Testis (tissue), 3 donors: ENCODE results near the gene GPR158. TPM values are rescaled to one million over a fixed set of nuclear protein-coding genes. Genes with fewer than 3 reads are reported as not detected.

Source experiments
- DNase-seq: peaks from one replicate; pipeline ENCODE4 v3.0.0-alpha.2; 2019
- H3K27ac ChIP-seq, 2 donors: fragments of 200-600 bp; sonication (generic); one replicate each; pipeline ENCODE4 v1.5.1; 2019
- H3K27me3 ChIP-seq: fragments of 200-600 bp; sonication (generic); one replicate; pipeline ENCODE4 v1.5.1; 2019
- H3K36me3 ChIP-seq: fragments of 200-600 bp; sonication (generic); one replicate; pipeline ENCODE4 v1.5.1; 2017; ENCODE audit warnings: low read depth; ENCODE audit errors: missing control alignments
- H3K4me1 ChIP-seq: fragments of 200-600 bp; sonication (generic); one replicate; pipeline ENCODE4 v1.5.1; 2019
- H3K4me3 ChIP-seq, 2 donors: fragments of 200-600 bp; sonication (generic); one replicate each; pipeline ENCODE4 v1.5.1; 2017 to 2019
- H3K9me3 ChIP-seq: fragments of 200-600 bp; sonication (generic); one replicate; pipeline ENCODE4 v1.5.1; 2017
- POLR2A ChIP-seq: fragments of 450-650 bp; IDR thresholded peaks from one replicate; pipeline ENCODE4 v1.6.1; 2017; ENCODE audit warnings: antibody characterized with exemption, mild to moderate bottlenecking, moderate library complexity
- WGBS, 2 donors: methylation state at CpG; one replicate each; pipeline ENCODE4 v1.1.5; 2018; 5-methylcytosine and 5-hydroxymethylcytosine counted together
- intact Hi-C: fragments of 100-400 bp; cut with DNase I; formaldehyde crosslinking; loops from one replicate; pipeline ENCODE4 v1.15.1; 2023; ENCODE audit warnings: low total_unique reads
- polyA plus RNA-seq: library from polyadenylated mRNA; stranded (reverse); fragments of 350-450 nt; fragmentation: Illumina TruSeq; extraction: RNeasy Lipid Tissue Mini Kit (QIAGEN cat#74804); gene quantifications from one replicate; pipeline ENCODE4 v1.2.3, GENCODE V29; 2014; ENCODE audit warnings: low read depth, low replicate concordance; ENCODE audit not compliant: insufficient read depth
- total RNA-seq, 2 donors: library from RNA; depleted of rRNA; stranded (reverse); fragments of >200 nt; gene quantifications; one replicate each; pipeline ENCODE4 v1.2.3, GENCODE V29; 2016
- TF ChIP-seq, protein P1 (sequence below), 3 experiments: fragments of 450-650 bp in 2 of 3; fragments of 200-600 bp in 1 of 3; sonication (generic) in 1 of 3; IDR thresholded peaks; one replicate each; pipeline ENCODE4 v1.5.1; 2016 to 2019; ENCODE audit warnings: antibody characterized with exemption in 3 of 3, mild to moderate bottlenecking in 2 of 3, moderate library complexity in 1 of 3

Gene GPR158
- total and polyA plus RNA-seq, 3 donors from 2014 or later, result 1.9 to 2.5 (median 2.0) TPM

- Histone ChIP-seq H3K36me3 (no peaks in the 10 kb centered on the region), H3K4me1 (no peaks in the 10 kb centered on the region), H3K4me3 (no peak overlapping the region), H3K27me3 (no peaks in the 10 kb centered on the region), H3K27ac (no peak overlapping the region), H3K9me3 (no peaks in the 10 kb centered on the region)
- TF ChIP-seq POLR2A, result no peak
- TF ChIP-seq, protein P1, sequence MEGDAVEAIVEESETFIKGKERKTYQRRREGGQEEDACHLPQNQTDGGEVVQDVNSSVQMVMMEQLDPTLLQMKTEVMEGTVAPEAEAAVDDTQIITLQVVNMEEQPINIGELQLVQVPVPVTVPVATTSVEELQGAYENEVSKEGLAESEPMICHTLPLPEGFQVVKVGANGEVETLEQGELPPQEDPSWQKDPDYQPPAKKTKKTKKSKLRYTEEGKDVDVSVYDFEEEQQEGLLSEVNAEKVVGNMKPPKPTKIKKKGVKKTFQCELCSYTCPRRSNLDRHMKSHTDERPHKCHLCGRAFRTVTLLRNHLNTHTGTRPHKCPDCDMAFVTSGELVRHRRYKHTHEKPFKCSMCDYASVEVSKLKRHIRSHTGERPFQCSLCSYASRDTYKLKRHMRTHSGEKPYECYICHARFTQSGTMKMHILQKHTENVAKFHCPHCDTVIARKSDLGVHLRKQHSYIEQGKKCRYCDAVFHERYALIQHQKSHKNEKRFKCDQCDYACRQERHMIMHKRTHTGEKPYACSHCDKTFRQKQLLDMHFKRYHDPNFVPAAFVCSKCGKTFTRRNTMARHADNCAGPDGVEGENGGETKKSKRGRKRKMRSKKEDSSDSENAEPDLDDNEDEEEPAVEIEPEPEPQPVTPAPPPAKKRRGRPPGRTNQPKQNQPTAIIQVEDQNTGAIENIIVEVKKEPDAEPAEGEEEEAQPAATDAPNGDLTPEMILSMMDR (IDR thresholded peaks at IDR 0.05), result no peak
- DNase-seq, result no peak
- WGBS, 2 donors, result 83 to 87% methylated on average over 5 of the region's 5 CpGs
- intact Hi-C loops, result no loop called here
Observed at GRCh38 chr10:25498645-25499044, 323.8 kb downstream of the GPR158 start.

DNA sequence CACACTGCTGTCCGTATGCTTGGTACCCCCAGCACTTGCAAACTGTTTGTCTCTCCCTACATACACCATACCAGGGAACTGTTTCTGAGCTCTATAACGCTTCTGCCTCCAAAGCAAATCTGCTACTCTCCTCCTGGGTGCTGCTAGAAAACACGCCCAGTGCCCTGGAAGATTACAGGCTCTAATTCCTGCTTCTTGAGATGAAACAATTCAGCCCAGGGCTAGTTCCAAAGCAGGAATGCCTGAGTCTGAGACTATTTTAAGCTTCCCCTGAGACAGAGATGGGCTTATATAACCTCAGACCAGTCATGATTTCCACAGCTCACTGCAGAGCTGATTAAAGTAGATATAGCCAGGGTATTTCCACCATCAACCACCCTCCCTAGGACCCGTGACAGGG, 327.1 kb downstream of the GPR158 start:
- no peak overlapping the region for H3K27ac ChIP-seq
- no peaks in the 10 kb centered on the region for H3K4me1 ChIP-seq
- no peaks in the 10 kb centered on the region for H3K27me3 ChIP-seq
- H3K36me3 ChIP-seq, result no peaks in the 10 kb centered on the region
- H3K4me3 ChIP-seq, result no peak overlapping the region
- TF ChIP-seq, protein P1 (IDR thresholded peaks at IDR 0.05), result no peak
- TF ChIP-seq POLR2A, result no peak
- intact Hi-C loops, result no loop called here
- no peak for DNase-seq
- WGBS, 2 donors, result 58 to 74% methylated on average over 4 of the region's 4 CpGs
- H3K9me3 ChIP-seq, result no peaks in the 10 kb centered on the region

GRCh38 chr10:25502453-25502852, 327.7 kb downstream of the GPR158 start:
- 45 to 63% methylated on average over 1 of the region's 1 CpG for WGBS, 2 donors
- intact Hi-C loops, result no loop called here

DNA sequence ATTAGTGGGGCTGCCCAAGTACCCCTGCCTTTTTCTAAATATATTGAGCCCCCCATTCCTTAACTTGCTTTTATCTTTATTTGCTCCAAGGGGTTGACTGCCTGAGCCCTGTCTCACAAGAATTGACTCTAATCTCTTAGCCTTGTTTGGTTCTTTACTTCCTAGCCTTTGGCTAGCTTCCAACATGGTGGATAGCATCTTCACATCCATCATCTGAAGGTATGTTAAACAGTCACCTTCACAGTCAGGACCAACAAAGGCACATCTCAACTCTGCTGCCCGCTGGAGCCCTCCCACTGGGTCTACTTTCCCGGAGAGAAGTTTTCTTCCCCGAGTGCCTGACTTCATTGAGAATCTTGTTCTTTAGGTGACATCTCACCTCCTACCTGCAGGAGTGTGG, 329.5 kb downstream of the GPR158 start:
- no peak for TF ChIP-seq POLR2A
- TF ChIP-seq, protein P1 (IDR thresholded peaks at IDR 0.05), result no peak
- intact Hi-C loops, result no loop called here
- H3K27me3 ChIP-seq, result no peaks in the 10 kb centered on the region

More at GRCh38 chr10:25502453-25502852, 327.7 kb downstream of the GPR158 start:
- no peak for TF ChIP-seq POLR2A
- TF ChIP-seq, protein P1 (IDR thresholded peaks at IDR 0.05), result no peak
- DNase-seq, result no peak
- Histone ChIP-seq H3K4me1 (no peaks in the 10 kb centered on the region), H3K36me3 (no peaks in the 10 kb centered on the region), H3K27ac (no peak overlapping the region), H3K4me3 (no peak overlapping the region), H3K9me3 (no peaks in the 10 kb centered on the region), H3K27me3 (no peaks in the 10 kb centered on the region)

GRCh38 chr10:25504838-25505237, 330.0 kb downstream of the GPR158 start:
- intact Hi-C loops, result no loop called here
- Histone ChIP-seq H3K27ac (no peak overlapping the region), H3K36me3 (no peaks in the 10 kb centered on the region), H3K9me3 (no peaks in the 10 kb centered on the region), H3K27me3 (no peaks in the 10 kb centered on the region), H3K4me3 (no peak overlapping the region), H3K4me1 (no peaks in the 10 kb centered on the region)
- TF ChIP-seq, protein P1 (IDR thresholded peaks at IDR 0.05), result no peak
- no peak for TF ChIP-seq POLR2A
- 88% methylated on average over 3 of the region's 3 CpGs for WGBS, 2 donors
- no peak for DNase-seq

More for the DNA sequence above, 329.5 kb downstream of the GPR158 start:
- H3K4me3 ChIP-seq, result no peak overlapping the region
- DNase-seq, result no peak
- no peaks in the 10 kb centered on the region for H3K36me3 ChIP-seq
- H3K9me3 ChIP-seq, result no peaks in the 10 kb centered on the region
- no peak overlapping the region for H3K27ac ChIP-seq
- 80 to 88% methylated on average over 3 of the region's 3 CpGs for WGBS, 2 donors
- H3K4me1 ChIP-seq, result no peaks in the 10 kb centered on the region
